ENCODE results near the gene JSRP1.

DNA sequence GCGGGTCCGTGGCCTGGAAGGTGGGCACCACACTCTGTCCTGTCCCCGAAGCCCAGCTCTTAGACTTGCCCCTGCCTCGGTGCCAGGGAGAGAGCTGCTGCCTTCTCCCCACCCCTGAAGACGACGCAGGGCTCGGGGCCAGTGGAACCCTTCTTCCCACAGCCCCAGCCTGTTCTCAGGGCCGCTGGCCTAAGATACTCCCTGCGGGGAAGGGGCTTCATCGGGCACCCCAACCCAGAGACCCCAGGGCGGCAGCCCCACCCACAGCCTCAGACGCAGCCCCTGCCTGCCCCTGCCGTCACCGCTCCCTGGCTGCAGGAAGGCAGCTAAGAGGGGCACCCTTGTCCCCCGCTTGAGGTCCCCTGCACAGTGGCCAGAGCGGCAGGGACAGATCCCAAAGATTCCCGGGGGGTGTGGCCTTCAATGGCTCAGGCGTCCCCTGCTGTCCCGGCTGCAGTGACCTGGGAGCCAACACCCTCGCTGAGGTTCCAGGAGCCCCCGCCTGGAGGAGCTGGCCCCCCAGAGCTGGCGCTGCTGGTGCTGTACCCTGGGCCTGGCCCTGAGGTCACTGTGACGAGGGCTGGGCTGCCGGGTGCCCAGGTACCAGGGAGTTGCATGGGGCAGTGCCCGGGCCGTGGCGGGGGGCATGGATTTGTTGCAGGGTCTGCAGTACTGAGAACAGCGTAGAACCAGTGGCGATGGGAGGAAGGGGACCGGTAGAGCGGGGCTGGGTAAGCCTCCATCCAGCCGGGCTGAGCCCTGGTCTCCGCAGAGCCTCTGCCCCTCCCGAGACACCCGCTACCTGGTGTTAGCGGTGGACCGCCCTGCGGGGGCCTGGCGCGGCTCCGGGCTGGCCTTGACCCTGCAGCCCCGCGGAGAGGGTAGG lies 6.1 kb downstream of the JSRP1 start:
- TF ChIP-seq, protein P1, sequence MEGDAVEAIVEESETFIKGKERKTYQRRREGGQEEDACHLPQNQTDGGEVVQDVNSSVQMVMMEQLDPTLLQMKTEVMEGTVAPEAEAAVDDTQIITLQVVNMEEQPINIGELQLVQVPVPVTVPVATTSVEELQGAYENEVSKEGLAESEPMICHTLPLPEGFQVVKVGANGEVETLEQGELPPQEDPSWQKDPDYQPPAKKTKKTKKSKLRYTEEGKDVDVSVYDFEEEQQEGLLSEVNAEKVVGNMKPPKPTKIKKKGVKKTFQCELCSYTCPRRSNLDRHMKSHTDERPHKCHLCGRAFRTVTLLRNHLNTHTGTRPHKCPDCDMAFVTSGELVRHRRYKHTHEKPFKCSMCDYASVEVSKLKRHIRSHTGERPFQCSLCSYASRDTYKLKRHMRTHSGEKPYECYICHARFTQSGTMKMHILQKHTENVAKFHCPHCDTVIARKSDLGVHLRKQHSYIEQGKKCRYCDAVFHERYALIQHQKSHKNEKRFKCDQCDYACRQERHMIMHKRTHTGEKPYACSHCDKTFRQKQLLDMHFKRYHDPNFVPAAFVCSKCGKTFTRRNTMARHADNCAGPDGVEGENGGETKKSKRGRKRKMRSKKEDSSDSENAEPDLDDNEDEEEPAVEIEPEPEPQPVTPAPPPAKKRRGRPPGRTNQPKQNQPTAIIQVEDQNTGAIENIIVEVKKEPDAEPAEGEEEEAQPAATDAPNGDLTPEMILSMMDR (IDR thresholded peaks at IDR 0.05): no peak
- TF ChIP-seq POLR2A (IDR thresholded peaks at IDR 0.05): no peak

Measured in esophagus squamous epithelium (tissue), 4 donors.